Inflammatory macrophage treated with lipopolysaccharide for 4 hours (primary cell): ENCODE measurements around the gene CD320.
"Not testable (repeated sequence)": the region's sequence is repeated elsewhere in the genome, so short reads cannot be mapped to it uniquely, and the experiment has no call there.

Source experiments
- DNase-seq: peaks from one replicate; pipeline ENCODE4 v3.0.0-alpha.2; 2020

CD320 gene

DNA sequence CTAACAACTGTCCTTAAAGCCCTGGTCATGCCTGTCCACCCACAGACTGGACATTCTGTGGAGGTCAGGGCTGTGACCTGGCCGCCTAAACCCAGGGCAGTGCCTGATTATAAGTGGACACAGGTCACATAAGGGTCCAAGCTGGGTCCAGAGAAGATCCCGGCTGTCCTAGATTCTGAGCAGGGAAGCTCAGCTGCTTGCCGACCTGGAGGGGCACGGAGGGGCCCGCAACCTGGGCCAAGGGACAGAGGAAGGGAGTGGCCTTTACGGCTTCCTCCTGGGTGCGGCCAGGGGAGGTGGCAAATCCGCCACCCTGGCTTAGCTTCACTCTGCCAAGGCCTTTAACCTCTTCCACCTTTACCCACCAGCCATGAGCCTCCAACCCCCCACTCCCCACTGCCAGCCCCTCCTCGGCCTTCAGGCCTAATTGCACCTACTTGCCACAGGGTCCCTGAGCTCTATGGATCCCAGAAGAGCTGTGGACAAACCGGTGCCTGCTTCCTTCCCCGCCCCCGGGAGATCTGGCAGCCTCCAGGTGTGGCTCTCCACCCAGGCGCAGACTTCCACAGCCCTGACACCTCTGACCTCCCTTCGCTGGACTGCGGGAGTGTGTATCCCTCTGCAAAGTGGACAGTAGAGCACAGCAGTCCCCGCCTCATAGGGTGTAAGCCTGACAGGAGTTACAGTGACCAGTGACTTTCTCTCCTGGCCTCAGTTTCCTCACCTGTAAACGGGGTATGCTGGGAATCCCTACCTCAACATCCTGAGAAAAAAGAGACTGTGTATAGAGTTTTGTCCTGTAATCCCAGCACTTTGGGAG, 1.7 kb downstream of the CD320 start:
- DNase-seq: no peak

DNA sequence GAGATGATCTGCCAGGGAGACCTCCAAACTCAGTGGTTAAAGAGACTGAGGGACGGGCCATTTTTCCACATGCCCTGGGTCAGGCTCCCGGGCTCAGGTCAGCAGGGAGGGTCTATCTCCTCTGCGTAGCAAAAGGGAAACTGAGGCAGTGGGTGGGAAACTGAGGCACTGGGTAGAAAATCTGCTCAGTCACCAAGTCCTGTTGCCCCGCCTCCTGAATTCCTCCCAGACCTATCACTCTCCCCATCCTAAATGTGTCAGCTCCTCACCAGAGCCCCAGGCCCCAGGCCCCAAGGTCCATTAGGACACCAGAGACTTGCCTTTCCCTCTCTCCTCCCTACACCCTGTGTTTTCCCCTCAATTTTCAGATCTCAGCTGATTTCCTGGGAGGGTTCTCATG, 2.4 kb downstream of the CD320 start:
- DNase-seq: no peak

DNA sequence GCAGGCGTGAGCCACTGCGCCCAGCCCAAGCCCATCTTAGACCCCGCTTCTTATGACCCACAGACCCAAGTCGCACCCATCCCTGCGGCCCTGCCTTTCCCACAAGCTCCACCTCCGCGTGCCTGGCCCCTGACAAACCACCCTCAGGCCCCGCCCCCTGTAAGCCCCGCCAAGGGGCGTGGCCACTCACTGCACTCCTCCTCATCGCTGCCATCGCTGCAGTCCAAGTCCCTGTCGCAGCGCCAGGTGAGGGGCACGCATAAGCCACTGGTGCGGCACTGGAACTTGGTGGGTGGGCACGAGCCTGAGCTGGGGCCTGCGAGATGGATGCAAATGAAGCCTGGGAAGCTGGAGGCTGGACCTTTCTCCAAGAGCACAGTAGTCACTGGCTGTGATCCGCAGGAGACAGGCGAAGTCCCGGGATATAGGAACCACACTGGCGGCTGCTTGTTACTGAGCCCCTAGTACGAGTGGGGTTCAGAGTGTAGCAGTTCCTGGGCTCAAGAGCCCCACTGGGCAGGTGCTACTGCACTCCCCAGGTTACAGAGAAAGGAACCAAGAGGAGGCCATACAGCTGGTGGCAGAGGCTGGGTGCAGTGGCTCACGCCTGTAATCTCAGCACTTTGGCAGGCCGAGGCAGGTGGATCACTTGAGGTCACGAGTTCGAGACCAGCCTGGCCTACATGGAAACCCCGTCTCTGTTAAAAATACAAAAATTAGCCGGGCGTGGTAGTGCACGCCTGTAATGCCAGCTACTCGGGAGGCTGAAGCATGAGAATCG, 3.1 kb downstream of the CD320 start:
- DNase-seq: no peak

DNA sequence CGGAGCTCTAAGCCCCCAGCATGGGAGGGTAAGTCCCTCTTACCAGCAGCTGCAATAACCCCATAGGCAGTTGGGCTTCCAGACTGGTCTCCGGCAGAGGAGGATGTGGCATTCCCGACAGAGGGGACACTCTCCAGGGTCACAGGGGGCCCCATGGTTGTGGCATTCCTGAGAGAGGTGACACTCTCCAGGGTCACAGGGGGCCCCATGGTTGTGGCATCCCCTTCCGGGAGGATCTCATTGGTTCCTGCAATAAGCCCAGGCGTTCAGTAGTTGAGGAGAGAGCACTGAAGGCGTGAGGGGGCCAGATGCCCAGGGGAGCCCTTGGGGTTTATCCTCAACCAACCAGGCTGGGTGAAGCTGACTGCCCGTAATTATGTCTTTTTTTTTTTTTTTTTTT, 5.4 kb downstream of the CD320 start:
- no peak for DNase-seq

DNA sequence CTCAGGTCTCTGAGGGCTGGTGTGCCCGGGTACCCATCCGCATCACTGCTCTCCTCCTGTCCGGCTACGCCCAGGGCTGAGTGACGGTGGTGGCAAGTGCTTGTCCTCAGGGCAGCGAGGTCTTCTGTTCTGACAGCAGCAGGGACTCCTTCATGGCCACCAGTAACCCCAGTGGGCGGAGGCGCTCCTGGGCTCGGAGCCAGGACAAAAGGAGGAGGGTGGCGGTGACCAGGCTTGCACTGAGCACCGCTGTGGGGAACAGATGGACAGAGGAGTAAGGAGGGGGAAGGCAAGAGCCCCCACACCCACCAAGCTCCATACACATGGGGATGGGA, 5.8 kb downstream of the CD320 start:
- no peak for DNase-seq

DNA sequence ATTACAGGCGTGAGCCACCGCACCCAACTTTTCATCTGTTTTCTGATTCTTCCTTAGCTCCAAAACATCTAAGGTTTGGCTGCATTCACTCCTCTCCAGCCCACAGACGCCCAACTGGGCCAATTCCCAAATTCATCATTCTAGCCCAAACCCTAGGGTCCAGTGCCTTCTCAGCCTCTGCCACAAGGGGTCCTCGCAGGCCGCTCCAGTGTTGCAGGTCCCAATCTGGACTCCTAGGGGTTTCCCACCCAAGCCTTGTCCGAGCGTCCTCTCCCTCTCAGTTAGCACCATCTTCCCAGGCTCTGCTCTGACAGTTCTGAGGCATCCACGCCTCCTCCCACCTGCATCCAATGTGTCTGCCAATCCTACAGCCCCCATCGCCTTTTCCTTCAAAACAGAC, 16.8 kb downstream of the CD320 start:
- not testable (repeated sequence) for DNase-seq

DNA sequence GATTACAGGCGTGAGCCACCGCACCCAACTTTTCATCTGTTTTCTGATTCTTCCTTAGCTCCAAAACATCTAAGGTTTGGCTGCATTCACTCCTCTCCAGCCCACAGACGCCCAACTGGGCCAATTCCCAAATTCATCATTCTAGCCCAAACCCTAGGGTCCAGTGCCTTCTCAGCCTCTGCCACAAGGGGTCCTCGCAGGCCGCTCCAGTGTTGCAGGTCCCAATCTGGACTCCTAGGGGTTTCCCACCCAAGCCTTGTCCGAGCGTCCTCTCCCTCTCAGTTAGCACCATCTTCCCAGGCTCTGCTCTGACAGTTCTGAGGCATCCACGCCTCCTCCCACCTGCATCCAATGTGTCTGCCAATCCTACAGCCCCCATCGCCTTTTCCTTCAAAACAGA, 31.6 kb downstream of the CD320 start:
- DNase-seq: not testable (repeated sequence)

DNA sequence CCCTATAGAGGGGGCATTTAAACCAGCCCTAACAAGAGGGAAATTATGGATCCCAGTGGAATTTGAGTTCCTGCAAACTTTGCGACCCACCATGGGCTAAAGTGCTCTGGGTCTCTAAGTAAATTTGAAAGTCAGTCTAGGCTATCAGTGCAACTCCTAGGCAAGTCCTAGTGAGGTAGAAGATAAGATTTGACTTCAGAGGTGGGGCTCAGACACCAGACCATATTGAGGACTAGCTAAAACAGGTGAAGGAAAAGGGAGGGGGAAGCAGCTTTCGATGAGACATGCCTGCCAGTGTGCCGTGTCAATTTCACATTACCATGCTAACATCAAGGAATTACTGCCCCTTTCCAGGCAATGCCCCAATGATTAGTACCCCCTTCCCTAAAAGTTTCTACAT, 38.4 kb downstream of the CD320 start:
- DNase-seq: no peak

DNA sequence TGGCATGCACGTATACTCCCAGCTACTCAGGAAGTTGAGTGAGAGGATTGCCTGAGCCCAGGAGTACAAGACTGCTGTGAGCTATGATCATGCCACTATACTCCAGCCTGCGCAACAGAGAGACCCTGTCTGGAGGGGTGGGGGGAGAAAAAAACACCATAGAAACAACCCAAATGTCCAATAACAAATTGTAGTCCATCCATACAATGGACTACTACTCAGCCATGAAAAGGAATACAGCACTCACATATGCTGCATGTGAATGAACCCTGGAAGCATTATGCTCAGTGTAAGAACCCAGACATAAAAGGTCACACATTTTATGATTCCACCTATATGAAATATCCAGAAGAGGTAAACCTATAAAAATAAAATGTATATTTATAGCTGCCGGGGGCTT, 42.3 kb downstream of the CD320 start:
- no peak for DNase-seq

DNA sequence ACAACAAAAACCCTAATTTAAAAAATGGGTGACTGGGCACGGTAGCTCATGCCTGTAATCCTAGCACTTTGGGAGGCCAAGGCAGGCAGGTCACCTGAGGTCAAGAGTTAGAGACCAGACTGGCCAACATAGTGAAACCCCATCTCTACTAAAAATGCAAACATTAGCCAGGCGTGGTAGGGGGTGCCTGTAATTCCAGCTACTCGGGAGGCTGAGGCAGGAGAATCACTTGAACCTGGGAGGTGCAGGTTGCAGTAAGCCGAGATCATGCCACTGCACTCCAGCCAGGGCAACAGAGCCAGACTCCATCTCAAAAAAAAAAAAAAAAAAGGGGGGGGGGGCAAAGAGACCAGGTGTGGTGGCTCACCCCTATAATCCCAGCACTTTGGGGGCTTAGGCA, 43.9 kb downstream of the CD320 start:
- DNase-seq: not testable (repeated sequence)

DNA sequence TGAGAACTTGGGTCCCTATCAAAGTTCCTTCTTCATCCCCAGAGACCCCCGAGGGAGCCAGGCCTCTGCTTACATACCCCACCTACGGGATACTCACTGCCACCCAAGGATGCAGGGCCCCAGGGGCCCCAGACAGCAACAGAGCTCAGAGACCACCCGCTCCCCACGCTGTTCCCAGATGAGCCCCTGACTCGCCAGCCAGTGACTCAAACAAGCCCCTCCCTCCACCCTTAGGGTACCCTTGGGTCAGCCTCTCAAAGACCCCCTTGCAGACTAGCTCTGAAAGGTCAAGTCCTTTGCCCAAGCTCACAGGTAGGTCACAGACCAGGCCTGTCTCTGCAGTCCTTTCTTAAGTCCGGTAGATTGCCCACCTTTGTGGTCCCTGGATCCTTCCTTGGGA, 45.7 kb downstream of the CD320 start:
- no peak for DNase-seq

DNA sequence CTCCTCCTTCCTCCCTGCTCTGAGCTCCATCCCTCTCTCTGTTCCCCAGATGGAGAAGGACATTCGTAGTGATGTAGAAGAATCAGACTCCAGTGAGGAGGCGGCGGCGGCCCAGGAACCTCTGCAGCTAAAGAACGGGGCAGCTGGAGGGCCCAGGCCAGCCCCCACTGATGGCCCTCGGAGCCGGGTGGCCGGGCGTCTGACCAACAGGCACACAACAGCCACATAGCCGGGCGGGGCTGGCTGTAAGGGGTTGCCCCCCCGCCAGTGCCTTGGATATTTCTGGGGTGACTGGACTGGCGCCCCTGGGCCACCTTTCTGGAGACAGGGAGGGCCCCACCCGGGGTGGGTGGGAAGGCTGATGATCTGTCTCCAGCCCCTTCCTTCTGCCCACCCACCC, 46.3 kb downstream of the CD320 start:
- DNase-seq: no peak

DNA sequence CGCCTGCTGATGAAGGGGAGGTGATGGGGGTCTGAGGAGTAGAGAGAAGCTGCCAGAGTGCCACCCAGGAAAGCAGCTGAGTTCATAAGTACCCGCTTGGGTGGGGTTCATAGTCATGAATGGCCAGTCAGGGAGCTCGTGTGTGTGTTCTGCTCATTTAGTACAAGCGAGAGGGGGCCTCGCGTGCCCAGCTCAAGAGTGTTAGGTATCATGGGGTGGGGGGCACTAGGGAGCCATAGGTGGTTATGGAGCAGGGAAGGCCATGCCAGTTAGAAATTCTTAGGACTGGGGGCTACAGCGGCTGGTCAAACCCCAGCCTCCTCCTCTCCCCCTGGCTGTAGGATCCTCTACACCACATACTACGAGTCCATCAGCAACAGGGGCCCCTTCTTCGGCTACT, 46.8 kb downstream of the CD320 start:
- DNase-seq: no peak

DNA sequence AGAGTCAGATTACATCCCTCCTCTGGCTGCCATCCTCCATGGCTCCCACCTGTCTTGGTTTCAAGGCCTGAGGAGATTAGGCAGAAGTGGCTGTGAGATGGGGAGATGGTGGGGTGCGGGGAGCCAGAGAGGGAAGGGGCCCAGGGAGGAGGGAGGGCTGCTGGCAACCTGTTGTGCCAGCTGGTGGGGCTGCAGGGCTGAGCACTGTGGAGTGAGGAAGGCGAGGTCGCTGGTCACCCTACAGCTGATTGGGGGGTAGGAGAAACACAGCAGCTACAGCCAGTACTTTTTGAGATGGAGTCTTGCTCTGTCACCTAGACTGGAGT, 48.3 kb downstream of the CD320 start:
- DNase-seq: no peak

DNA sequence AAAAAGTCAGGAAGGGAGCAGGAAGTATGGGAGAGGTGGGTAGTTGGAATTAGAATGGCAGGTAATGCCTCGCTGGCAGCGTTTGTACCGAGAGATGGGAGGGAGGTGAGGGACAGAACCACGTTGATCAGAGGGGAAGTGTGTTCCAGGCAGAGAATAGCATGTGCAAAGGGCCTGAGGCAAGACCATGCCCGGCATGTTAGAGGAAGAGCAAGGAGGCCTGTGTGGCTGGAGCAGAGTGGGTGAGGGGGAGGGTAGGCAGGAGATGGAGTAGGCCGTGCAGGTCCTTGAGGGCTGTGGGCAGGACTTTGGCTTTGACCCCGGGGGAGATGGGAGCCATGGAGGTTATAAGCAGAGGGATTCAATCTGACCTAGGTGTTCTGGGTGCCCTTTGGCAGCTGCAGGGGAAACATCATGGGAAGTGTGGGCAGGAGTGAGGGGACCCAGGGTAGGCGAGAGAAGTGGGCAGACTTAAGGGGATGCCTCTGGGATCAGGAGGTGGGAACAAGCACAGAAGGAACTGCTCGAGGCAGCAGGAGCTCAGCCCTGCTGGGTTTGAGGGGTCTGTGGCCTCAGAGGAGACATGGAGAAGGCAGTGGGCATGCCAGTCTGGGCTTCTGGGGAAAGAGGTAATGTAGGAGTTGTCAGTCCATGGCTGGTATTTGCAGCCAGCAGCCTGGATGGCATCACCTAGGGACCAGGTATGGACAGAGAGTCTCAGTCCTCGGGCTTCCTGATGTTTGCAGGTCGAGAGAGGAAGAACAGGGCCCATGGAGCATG, 48.8 kb downstream of the CD320 start:
- DNase-seq: no peak

DNA sequence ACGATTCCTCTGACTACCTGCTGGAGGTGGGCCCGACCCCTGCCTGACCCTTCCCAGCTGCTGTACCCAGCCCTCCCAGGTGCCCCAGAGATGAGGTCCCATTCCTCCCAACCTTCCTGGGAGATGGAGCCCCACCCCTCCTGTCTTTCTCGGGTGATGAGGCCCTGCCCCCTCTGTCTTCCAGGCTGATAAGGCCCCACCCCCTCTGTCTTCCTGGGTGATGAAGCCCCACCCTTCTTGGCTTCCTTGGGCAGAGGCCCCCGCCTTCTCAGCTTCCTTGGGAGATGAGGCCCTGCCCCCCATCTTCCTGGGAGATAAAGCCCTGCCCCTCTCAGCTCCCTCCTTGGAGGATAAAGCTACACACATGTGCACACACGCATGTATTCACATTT, 51.1 kb downstream of the CD320 start:
- DNase-seq: no peak

DNA sequence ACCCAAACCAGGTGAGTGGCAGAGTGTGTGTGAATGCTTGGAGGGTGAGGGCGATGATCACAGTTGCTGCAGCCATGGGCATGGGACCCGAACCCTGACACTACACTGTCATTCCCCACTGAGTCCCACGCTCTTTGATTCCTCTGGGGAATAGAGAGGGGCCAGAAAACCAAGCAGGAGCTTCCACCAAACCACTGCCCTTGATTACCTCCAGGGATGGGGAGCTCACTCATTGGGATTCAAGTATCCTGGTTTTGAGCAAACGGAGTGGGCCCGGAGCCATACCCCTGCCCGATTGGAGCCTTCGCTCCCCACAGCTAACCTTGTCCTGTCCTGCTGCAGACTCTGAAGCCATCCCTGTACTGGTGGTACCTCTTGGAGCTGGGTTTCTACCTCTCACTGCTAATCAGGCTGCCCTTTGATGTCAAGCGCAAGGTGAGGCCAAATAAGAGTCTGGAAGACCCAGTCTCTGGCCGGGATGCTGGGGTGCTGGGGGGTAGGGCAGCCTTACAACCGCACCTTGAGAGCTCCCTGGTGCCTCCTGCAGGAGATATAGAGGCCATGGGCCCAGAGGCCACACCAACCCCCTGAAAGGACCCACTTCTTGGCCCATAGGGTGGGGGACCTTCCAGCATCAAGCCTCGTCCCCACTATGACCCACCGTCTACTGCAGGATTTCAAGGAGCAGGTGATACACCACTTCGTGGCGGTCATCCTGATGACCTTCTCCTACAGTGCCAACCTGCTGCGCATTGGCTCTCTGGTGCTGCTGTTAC, 51.7 kb downstream of the CD320 start:
- no peak for DNase-seq

DNA sequence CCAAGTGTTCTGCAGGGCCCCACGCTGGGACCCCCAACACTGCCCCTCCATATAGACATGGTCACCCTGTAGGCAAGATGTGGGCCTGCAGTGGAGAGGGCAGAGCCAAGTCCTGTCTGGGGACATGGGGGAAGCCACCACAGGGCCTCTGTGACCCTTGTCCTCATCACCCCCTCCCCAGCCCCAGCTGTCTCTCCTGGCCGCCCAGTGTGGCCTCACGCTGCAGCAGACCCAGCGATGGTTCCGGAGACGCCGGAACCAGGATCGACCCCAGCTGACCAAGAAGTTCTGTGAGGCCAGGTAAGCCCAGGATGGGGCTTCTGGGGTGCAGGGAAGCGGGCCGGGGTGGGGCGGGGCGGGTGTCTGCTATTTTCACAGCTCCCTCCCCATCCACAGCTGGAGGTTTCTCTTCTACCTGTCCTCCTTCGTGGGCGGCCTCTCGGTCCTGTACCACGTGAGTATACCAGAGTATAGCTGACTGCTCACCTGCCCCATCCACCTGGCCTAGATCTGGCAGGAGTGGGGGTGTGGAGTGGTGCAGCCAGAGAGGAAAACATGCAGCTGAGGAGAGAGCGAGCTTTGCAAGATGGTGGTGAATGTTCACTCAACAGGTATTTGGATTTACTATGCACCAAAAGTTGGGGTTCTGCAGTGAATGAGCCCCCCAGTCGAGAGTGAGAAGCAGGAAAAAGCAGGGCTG, 52.6 kb downstream of the CD320 start:
- DNase-seq: no peak

DNA sequence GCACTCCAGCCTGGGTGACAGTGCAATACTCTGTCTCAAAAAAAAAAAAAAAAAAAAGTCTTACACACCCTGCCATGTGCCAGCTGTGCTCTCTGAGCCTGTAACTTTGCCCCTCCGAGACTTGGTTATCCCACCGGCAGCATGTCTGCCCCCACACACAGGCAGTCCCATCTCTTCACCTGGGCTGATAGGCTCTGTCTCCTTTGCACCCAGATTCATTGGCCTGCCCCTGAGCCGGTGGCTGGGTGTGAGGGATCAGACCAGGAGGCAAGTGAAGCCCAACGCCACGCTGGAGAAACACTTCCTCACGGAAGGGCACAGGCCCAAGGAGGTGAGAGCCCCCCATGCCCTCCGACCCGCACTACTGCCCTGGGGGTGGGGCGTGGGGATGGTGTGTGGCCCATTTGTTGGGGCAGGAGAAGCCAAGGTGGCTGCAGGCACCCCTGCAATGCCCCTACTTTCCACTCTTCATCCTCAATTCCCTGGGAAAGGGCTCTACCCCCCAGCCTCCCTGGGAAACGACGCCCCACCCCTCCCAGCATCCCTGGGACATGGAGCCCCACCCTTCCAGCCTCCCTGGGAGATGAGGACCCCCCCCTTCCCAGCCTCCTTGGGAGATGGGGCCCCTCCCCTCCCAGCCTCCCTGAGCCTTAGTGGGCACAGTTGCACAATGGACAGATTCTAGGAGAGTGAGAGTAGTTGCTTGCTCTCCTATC, 53.7 kb downstream of the CD320 start:
- DNase-seq: no peak

DNA sequence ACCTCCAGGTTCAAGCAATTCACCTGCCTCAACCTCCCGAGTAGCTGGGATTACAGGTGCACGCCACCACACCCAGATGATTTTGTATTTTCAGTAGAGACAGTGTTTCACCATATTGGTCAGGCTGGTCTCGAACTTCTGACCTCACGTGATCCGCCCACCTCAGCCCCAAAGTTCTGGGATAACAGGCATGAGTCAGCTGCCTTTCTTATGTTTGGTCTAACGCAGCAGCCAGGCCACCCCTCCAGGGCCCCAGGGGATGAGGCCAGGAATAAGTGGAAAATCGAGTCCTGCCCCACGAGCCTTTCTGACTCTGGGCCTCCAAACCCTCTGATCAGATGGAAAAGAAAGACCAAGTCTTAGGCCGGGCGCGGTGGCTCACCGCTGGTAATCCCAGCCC, 54.5 kb downstream of the CD320 start:
- no peak for DNase-seq

DNA sequence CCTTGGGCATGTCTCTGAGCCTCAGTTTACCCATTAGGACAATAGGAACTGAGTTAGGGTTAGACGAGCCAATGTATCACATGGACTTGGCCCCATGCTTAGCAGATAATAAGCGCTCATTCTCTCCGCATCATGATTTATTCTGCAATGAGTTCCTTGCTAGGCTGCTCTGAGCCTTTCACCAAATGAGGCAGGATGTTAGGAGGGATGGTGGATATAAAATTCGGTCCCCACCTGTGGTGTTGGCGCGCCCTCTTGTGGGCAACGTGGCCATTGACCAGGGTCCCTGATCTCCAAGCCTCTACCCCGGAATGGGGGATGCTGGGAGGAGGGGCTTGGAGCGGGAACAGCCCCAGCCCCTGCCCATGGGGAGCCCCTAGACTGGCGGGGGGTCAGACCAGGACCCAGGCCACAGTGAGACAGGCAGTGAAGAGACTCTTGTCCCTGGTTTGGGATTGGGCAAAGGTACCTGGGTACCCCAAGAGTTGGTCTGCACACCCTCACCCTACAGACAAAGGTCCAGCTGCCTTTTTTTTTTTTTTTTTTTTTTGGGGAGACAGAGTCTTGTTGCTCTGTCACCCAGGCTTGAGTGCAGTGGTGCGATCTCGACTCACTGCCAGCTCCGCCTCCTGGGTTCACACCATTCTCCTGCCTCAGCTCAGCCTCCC, 55.1 kb downstream of the CD320 start:
- peak; percentile 64 for DNase-seq
